Activated CD4-positive, alpha-beta memory T cell treated with anti-CD3 and anti-CD28 coated beads, Interleukin-2, amount 10 ng/mL, durations not matched to agents 7 days and 5 days (primary cell): ENCODE results near the gene SENP7. TPM values are rescaled to one million over a fixed set of nuclear protein-coding genes. Genes with fewer than 3 reads are reported as not detected.
A peak's percentile ranks its signal among the peaks of the same experiment; 100 is the strongest.
"Not testable (repeated sequence)": the region's sequence is repeated elsewhere in the genome, so short reads cannot be mapped to it uniquely, and the experiment has no call there.

Experiments used
- CTCF ChIA-PET: fragments of 350-600 bp; sonication (Branson Sonifier 250); formaldehyde crosslinking; loops from one replicate; lab custom pipeline; 2021; ENCODE audit warnings: antibody characterized with exemption, inconsistent platforms; lab: Charles Lee
- POLR2A ChIA-PET: fragments of 350-600 bp; sonication (Branson Sonifier 250); formaldehyde crosslinking; loops from one replicate; lab custom pipeline; 2021; ENCODE audit warnings: antibody characterized with exemption; lab: Charles Lee
- DNase-seq: peaks from one replicate; pipeline ENCODE4 v3.0.0-alpha.2; 2020
- H3K27ac Mint-ChIP-seq: one replicate; pipeline ENCODE4 v1.8.0; 2021; ENCODE audit warnings: mild to moderate bottlenecking, mixed read lengths
- H3K27me3 Mint-ChIP-seq: one replicate; pipeline ENCODE4 v1.8.0; 2021; ENCODE audit warnings: mixed read lengths
- H3K36me3 Mint-ChIP-seq: one replicate; pipeline ENCODE4 v1.8.0; 2021; ENCODE audit warnings: low read depth, mixed read lengths
- H3K4me1 Mint-ChIP-seq: one replicate; pipeline ENCODE4 v1.8.0; 2021; ENCODE audit warnings: mixed read lengths
- H3K4me3 Mint-ChIP-seq: one replicate; pipeline ENCODE4 v1.8.0; 2021; ENCODE audit warnings: mild to moderate bottlenecking, mixed read lengths
- H3K9me3 Mint-ChIP-seq: one replicate; pipeline ENCODE4 v1.8.0; 2021; ENCODE audit warnings: mixed read lengths
- total RNA-seq, 2 experiments: library from RNA; stranded (reverse); gene quantifications; one replicate each; pipeline ENCODE4 v1.2.3, GENCODE V29; 2021

SENP7 gene
- total RNA-seq, 2 experiments from 2014 or later: 28.3 to 30.5 TPM

DNA sequence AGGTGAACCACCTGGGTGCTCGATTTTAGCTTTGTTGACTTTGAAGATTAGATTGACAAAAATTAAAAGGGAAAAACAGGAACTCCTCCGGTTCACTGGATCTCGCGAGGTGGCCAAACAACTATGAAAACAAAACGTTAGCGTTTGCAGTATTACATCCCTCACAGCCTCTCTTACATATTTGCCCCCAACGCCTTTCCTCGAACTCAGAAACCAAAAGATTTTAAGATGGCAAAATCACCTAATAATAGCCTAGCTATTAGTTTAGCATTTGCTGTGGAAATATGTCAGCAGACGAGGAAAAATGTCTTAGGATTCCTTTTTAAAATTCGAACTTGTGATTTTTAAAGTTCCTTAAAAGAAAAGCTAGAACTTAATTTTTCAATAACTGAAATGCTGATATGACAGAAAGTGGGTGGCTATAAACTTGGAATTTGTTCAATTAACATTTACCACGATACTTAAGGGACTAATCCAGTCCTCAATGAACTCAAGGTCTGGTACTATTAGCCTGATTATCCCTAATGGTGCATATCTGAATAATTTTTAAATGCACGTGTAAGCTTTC is 491 bp upstream of the SENP7 start:
- ChIA-PET CTCF (interaction anchor here (1.8 kb wide), 1 partner anchor 60 kb away, joined by 12 read pairs; the partner anchor contains the start of gene PCNP), POLR2A (interaction anchor here (0.9 to 3.8 kb wide), 8 partner anchors 8 to 211 kb away, joined by 3 to 24 read pairs (median 8); partner anchors contain the start of genes CEP97, PCNP, TRMT10C and ZBTB11)
- Mint-ChIP-seq H3K4me3 (peak overlapping the region; percentile 100), H3K9me3 (no peaks in the 10 kb centered on the region), H3K27me3 (no peaks in the 10 kb centered on the region), H3K36me3 (peaks cover 27% of the 10 kb centered on the region), H3K27ac (peak overlapping the region; percentile 92), H3K4me1 (peaks cover 53% of the 10 kb centered on the region)
- DNase-seq: no peak

DNA sequence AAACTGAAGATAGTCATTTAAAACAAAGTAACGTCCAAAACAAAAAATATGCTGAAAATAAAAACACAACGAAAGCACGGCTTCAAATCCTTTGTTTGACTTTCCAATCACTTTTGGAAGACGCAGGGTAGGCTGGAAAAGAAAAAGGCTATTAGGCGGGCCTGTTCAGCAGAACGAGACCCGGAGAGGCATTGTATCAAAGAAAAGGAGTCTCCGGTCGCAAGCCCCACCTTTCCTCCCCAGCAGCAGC is 691 bp downstream of the SENP7 start:
- H3K4me3 Mint-ChIP-seq: peak overlapping the region; percentile 100
- H3K27ac Mint-ChIP-seq: peak overlapping the region; percentile 92
- peaks cover 32% of the 10 kb centered on the region for H3K36me3 Mint-ChIP-seq
- DNase-seq: no peak
- POLR2A ChIA-PET: interaction anchor here (0.8 to 3.8 kb wide), 14 partner anchors 9 to 801 kb away, joined by 3 to 24 read pairs (median 4); partner anchors contain the start of genes CEP97, PCNP, TRMT10C and ZBTB11
- CTCF ChIA-PET: interaction anchor here (0.8 to 0.9 kb wide), 2 partner anchors 10 to 53 kb away, joined by 3 to 4 read pairs; no protein-coding TSS in a partner anchor
- peaks cover 2% of the 10 kb centered on the region for H3K9me3 Mint-ChIP-seq
- H3K4me1 Mint-ChIP-seq: peaks cover 46% of the 10 kb centered on the region
- H3K27me3 Mint-ChIP-seq: no peaks in the 10 kb centered on the region

DNA sequence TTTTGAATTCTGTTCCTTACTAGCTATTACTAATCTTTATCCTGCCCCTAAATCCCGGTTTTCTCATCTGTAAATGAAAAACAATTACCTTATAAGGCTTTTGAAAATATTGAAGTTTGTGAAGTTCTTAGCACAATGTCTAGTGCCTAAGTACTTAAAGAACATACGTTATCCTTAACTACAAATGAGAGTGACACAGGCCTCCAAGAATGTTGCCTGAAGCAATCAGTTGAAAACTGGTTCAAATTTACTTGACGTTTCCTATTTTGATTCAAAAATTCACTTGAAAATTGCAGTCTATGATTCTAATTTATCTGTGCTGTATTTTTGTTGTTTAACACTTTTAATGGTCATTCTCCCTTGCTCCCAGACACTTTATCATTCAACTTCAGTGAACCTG is 3.2 kb downstream of the SENP7 start:
- ChIA-PET CTCF (interaction anchor here (1.6 kb wide), 1 partner anchor 63 kb away, joined by 4 read pairs; the partner anchor contains the start of gene PCNP), POLR2A (interaction anchor here (1.1 to 1.7 kb wide), 2 partner anchors 10 to 51 kb away, joined by 3 to 8 read pairs; no protein-coding TSS in a partner anchor)
- no peaks in the 10 kb centered on the region for H3K27me3 Mint-ChIP-seq
- no peak overlapping the region for H3K4me3 Mint-ChIP-seq
- peaks cover 43% of the 10 kb centered on the region for H3K36me3 Mint-ChIP-seq
- no peak overlapping the region for H3K27ac Mint-ChIP-seq
- peaks cover 2% of the 10 kb centered on the region for H3K9me3 Mint-ChIP-seq
- peaks cover 45% of the 10 kb centered on the region for H3K4me1 Mint-ChIP-seq
- no peak for DNase-seq

DNA sequence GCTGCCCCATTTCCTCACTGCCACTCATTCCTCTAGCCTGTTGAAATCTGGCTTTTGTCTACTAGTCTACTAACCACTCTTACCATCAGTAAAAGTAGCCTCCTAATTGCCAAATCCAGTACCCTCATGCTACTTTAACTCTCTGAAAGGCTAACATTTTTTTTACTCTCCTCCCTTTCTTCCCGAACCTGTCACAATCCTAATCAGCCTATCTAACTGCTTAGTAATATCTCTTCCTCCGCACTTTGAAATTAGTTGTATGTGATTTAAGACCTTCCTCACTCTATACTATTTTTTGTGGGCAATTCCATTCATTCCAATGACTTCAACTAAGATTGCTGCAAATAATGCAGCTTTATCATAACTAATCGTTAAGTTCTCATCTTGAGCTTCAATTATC is 3.7 kb downstream of the SENP7 start:
- H3K4me3 Mint-ChIP-seq: no peak overlapping the region

DNA sequence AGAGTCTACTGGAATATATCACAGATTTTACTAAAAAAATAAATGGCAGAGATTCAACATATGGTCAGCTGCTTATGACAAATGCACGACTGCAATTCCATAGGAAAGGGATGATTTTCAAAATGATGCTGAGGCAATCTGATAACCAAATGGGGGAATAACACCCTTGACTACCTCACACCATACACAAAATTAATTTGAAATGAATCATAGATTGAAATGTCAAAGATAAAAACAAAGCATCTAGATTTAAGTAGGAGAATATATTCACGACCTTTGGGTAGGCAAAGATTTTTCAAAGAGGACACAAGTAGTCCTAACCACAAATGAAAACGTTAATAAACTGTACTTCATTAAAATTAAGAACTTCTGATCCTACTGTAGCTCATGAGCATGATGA is 11.2 kb downstream of the SENP7 start:
- CTCF ChIA-PET: no interaction called here
- Mint-ChIP-seq H3K27ac (no peak overlapping the region), H3K27me3 (no peaks in the 10 kb centered on the region), H3K9me3 (no peaks in the 10 kb centered on the region), H3K4me1 (peaks cover 3% of the 10 kb centered on the region), H3K36me3 (peaks cover 48% of the 10 kb centered on the region), H3K4me3 (no peak overlapping the region)
- POLR2A ChIA-PET: interaction anchor here (1.1 kb wide), 1 partner anchor 41 kb away, joined by 3 read pairs; no protein-coding TSS in a partner anchor
- DNase-seq: no peak

More for the DNA sequence above, 3.7 kb downstream of the SENP7 start:
- peaks cover 2% of the 10 kb centered on the region for H3K9me3 Mint-ChIP-seq
- no peaks in the 10 kb centered on the region for H3K27me3 Mint-ChIP-seq
- H3K27ac Mint-ChIP-seq: no peak overlapping the region
- H3K4me1 Mint-ChIP-seq: peaks cover 45% of the 10 kb centered on the region
- DNase-seq: no peak
- ChIA-PET POLR2A (interaction anchor here (1.7 kb wide), 1 partner anchor 11 kb away, joined by 8 read pairs; no protein-coding TSS in a partner anchor), CTCF (no interaction called here)
- H3K36me3 Mint-ChIP-seq: peaks cover 43% of the 10 kb centered on the region

DNA sequence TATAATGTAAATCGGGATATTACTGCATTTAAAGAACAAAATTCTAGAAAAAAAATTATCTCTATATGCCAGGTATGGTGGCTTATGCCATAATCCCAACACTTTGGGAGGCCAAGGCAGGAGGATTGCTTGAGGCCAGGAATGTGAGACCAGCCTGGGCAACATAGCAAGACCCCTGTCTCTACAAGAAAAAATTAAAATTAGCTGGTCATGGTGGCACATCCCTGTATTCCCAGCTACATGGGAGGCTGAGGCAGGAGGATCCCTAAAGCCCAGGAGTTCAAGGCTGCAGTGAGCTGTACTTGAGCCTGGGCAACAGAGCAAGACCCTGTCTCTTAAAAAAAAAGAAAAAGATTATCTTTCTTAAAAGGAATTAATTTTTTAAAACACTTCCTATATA is 12.8 kb downstream of the SENP7 start:
- CTCF ChIA-PET: no interaction called here

DNA sequence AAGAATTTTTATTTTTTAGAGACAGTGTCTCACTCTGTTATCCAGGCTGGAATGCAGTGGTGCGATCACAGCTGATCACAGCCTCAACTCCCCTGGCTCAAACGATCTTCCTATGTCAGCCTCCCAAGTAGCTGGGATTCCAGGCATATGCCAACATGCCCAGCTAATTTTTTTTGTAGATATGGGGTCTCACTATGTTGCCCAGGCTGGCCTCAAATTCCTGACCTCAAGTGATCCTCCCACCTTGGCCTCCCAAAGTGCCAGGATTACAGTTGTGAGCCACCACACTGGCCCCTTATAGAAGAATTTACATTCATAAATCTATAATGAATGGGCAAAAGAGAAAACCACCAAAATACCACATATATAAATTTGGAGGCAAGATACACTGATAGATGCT is 15.2 kb downstream of the SENP7 start:
- Mint-ChIP-seq H3K36me3 (peaks cover 58% of the 10 kb centered on the region), H3K27me3 (no peaks in the 10 kb centered on the region), H3K9me3 (peaks cover 2% of the 10 kb centered on the region), H3K4me1 (no peaks in the 10 kb centered on the region), H3K27ac (no peak overlapping the region), H3K4me3 (no peak overlapping the region)
- no peak for DNase-seq
- POLR2A ChIA-PET: no interaction called here
- CTCF ChIA-PET: no interaction called here

More for the DNA sequence above, 12.8 kb downstream of the SENP7 start:
- Mint-ChIP-seq H3K4me1 (peaks cover 3% of the 10 kb centered on the region), H3K27me3 (no peaks in the 10 kb centered on the region), H3K4me3 (no peak overlapping the region), H3K36me3 (peaks cover 51% of the 10 kb centered on the region), H3K27ac (no peak overlapping the region), H3K9me3 (no peaks in the 10 kb centered on the region)
- DNase-seq: no peak
- POLR2A ChIA-PET: no interaction called here

DNA sequence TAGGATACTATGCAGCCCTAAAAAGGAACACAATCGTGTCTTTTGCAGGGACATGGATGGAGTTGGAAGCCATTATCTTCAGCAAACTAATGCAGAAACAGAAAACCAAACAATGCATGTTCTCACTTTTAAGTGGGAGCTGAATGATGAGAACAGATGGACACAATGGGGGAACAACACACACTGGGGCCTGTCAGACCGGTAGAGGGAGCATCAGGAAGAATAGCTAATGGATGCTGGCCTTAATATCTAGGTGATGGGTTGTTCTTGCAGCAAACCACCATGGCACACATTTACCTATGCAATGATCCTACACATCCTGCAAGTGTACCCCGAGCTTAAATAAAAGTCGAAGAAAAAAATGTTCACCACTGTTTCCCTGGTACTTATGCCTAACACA is 17.5 kb downstream of the SENP7 start:
- Mint-ChIP-seq H3K27ac (no peak overlapping the region), H3K27me3 (no peaks in the 10 kb centered on the region), H3K4me3 (no peak overlapping the region), H3K4me1 (no peaks in the 10 kb centered on the region), H3K9me3 (peaks cover 2% of the 10 kb centered on the region), H3K36me3 (peaks cover 62% of the 10 kb centered on the region)
- POLR2A ChIA-PET: no interaction called here
- DNase-seq: no peak
- CTCF ChIA-PET: no interaction called here

DNA sequence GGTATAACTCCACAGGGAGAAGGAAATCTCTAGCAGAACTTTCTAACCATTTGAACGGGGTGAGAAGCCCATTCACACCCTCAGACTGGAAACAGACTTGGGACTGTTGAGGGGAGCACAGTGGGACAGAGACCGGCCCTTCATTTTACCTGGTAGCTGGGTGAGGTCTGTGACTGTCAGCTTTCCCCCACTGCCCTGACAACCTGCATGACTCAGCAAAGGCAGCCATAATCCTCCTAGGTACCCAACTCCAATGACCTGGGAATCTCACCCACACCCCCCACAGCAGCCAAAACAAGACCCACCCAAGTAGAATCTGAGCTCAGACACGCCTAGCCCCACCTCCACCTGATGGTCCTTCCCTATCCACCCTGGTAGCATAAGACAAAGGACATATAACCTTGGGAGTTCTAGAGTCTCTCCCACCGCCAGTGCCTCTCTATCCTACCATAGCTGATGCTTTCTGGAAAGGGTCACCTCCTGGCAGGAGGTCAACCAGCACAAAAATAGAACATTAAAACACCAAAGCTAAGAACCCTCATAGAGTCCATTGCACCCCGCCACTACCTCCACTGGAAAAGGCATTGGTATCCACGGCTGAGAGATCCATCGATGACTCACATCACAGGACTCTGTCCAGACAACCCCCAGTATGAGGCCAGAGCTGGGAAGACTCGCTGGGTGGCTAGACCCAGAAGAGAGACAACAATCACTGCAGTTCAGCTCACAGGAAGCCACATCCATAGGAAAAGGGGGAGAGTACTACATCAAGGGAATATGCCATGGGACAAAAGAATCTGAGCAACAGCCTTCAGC is 28.0 kb downstream of the SENP7 start:
- CTCF ChIA-PET: interaction anchor here (0.5 kb wide), 1 partner anchor 200 kb away, joined by 3 read pairs; no protein-coding TSS in a partner anchor
- H3K9me3 Mint-ChIP-seq: peaks cover 10% of the 10 kb centered on the region
- H3K36me3 Mint-ChIP-seq: peaks cover 61% of the 10 kb centered on the region
- H3K27me3 Mint-ChIP-seq: no peaks in the 10 kb centered on the region
- DNase-seq: no peak
- POLR2A ChIA-PET: no interaction called here
- peaks cover 6% of the 10 kb centered on the region for H3K4me1 Mint-ChIP-seq
- H3K4me3 Mint-ChIP-seq: no peak overlapping the region
- no peak overlapping the region for H3K27ac Mint-ChIP-seq

DNA sequence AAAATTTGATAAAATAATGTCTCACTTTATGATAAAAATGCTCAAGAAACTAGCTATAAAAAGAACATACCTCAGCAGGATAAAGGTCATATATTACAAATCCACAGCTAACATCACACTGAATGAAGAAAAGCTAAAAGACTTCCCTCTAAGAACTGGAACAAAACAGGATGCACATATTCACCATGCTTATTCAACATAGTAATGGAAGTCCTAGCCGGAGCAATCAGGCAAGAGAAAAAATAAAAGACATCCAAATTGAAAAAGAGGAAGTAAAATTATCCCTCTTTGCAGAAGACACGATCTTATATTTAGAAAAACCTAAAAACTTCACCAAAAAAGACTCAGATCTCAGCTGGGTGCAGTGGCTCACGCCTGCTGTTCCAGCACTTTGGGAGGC is 34.0 kb downstream of the SENP7 start:
- Mint-ChIP-seq H3K9me3 (peaks cover 6% of the 10 kb centered on the region), H3K36me3 (peaks cover 69% of the 10 kb centered on the region), H3K27me3 (no peaks in the 10 kb centered on the region), H3K4me3 (no peak overlapping the region), H3K4me1 (peaks cover 13% of the 10 kb centered on the region), H3K27ac (no peak overlapping the region)
- POLR2A ChIA-PET: no interaction called here
- CTCF ChIA-PET: no interaction called here
- no peak for DNase-seq

DNA sequence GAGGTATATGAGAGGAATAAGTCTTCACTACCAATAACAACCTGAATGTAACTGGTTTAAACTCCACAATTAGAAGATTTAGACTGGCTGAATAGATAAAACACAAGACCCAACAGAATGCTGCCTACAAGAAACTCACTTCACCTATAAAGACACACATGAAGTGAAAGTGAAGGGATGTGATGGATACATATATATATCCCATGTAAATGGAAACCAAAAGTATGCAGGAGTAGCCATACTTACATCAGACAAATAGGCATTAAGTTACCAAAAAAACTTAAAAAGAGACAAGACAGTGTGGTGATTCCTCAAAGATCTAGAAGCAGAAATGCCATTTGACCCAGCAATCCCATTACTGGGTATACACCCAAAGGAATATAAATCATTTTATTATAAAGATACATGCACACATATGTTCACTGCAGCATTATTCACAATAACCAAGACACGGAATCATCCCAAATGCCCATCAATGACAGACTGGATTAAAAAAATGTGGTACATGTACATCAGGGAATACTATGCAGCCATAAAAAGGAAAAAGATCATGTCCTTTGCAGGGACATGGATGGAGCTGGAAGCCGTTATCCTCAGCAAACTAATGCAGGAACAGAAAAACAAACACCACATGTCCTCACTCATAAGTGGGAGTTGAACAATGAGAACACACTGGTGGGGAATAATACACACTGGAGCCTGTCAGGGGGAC is 38.0 kb downstream of the SENP7 start:
- H3K27ac Mint-ChIP-seq, POLR2A ChIA-PET, H3K27me3 Mint-ChIP-seq, H3K4me1 Mint-ChIP-seq, H3K4me3 Mint-ChIP-seq, CTCF ChIA-PET, DNase-seq: not testable (repeated sequence)
- Mint-ChIP-seq H3K9me3 (peaks cover 11% of the 10 kb centered on the region), H3K36me3 (peaks cover 69% of the 10 kb centered on the region)

DNA sequence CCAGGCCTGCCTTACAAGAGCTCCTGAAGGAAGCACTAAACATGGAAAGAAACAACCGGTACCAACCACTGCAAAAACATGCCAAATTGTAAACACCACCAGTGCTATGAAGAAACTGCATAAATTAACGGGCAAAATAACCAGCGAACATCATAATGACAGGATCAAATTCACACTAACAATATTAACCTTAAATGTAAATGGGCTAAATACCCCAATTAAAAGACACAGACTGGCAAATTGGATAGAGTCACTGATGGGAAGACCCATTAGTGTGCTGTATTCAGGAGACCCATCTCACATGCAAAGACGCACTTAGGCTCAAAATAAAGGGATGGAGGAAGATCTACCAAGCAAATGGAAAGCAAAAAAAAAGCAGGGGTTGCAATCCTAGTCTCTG is 44.3 kb downstream of the SENP7 start:
- H3K27me3 Mint-ChIP-seq, POLR2A ChIA-PET, CTCF ChIA-PET, H3K4me3 Mint-ChIP-seq, DNase-seq, H3K27ac Mint-ChIP-seq: not testable (repeated sequence)
- Mint-ChIP-seq H3K9me3 (peaks cover 11% of the 10 kb centered on the region), H3K36me3 (peaks cover 35% of the 10 kb centered on the region), H3K4me1 (peaks cover 22% of the 10 kb centered on the region)

DNA sequence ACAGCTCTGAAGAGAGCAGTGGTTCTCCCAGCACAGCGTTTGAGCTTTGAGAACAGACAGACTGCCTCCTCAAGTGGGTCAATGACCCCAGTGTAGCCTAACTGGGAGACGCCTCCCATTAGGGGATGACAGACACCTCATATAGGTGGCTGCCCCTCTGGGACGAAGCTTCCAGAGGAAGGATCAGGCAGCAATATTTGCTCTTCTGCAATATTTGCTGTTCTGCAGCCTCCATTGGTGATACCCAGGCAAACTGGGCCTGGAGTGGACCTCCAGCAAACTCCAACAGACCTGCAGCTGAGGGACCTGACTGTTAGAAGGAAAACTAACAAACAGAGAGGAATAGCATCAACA is 45.7 kb downstream of the SENP7 start:
- peaks cover 22% of the 10 kb centered on the region for H3K4me1 Mint-ChIP-seq
- H3K4me3 Mint-ChIP-seq, CTCF ChIA-PET, DNase-seq, H3K27ac Mint-ChIP-seq, H3K27me3 Mint-ChIP-seq: not testable (repeated sequence)
- POLR2A ChIA-PET: interaction anchor here (1.3 kb wide), 1 partner anchor 107 kb away, joined by 3 read pairs; the partner anchor contains the start of gene PCNP
- peaks cover 11% of the 10 kb centered on the region for H3K9me3 Mint-ChIP-seq
- H3K36me3 Mint-ChIP-seq: peaks cover 30% of the 10 kb centered on the region
